Spleen (tissue), 11 donors: Measurements from ENCODE around the gene ACSL1. TPM values are rescaled to one million over a fixed set of nuclear protein-coding genes. Genes with fewer than 3 reads are reported as not detected.

Experiments
- DNase-seq: peaks from one replicate; pipeline ENCODE4 v3.0.0-alpha.2; 2020
- H3K27ac ChIP-seq, 8 donors: fragments of 200-600 bp; sonication (generic) in 7 of 8; 1 replicate in 4 of 8; 2 replicates in 4 of 8; pipeline versions ENCODE4 v1.5.0 to v1.8.0; 2016 to 2021; ENCODE audit warnings: inconsistent platforms in 4 of 8, mild to moderate bottlenecking in 4 of 8, moderate library complexity in 1 of 8
- H3K27me3 ChIP-seq, 7 donors: fragments of 200-600 bp; sonication (generic) in 6 of 7; replicated peaks in 1 of 7; 1 replicate in 4 of 7; 2 replicates in 3 of 7; pipeline versions ENCODE4 v1.5.0 to v1.8.0; 2016 to 2021; ENCODE audit warnings: inconsistent platforms in 3 of 7, mild to moderate bottlenecking in 1 of 7
- H3K36me3 ChIP-seq, 6 donors: fragments of 200-600 bp; sonication (generic) in 5 of 6; 1 replicate in 4 of 6; 2 replicates in 2 of 6; pipeline versions ENCODE4 v1.5.0 to v1.8.0; 2016 to 2021; ENCODE audit warnings: inconsistent platforms in 2 of 6
- H3K4me1 ChIP-seq, 6 donors: fragments of 200-600 bp; sonication (generic) in 5 of 6; 1 replicate in 3 of 6; 2 replicates in 3 of 6; pipeline versions ENCODE4 v1.5.0 to v1.8.0; 2016 to 2021; ENCODE audit warnings: inconsistent platforms in 3 of 6
- H3K4me3 ChIP-seq, 8 donors: fragments of 200-600 bp; sonication (generic) in 7 of 8; 1 replicate in 4 of 8; 2 replicates in 4 of 8; pipeline versions ENCODE4 v1.5.0 to v1.8.0; 2016 to 2021; ENCODE audit warnings: inconsistent platforms in 4 of 8, mild to moderate bottlenecking in 4 of 8, moderate library complexity in 2 of 8
- H3K9me3 ChIP-seq, 8 donors: fragments of 200-600 bp; sonication (generic) in 7 of 8; 1 replicate in 4 of 8; 2 replicates in 4 of 8; pipeline versions ENCODE4 v1.5.0 to v1.8.0; 2016 to 2021; ENCODE audit warnings: inconsistent platforms in 4 of 8
- CTCF ChIP-seq, 11 experiments: fragments of 200-600 bp in 7 of 11; fragments of 450-650 bp in 4 of 11; sonication (generic) in 4 of 11; IDR thresholded peaks in 8 of 11; conservative IDR thresholded peaks in 3 of 11; 1 replicate in 7 of 11; 2 replicates in 4 of 11; pipeline versions ENCODE4 v1.4.0 to v1.8.0; 2016 to 2021; ENCODE audit warnings: antibody characterized with exemption in 11 of 11, inconsistent platforms in 4 of 11, mild to moderate bottlenecking in 1 of 11
- POLR2A ChIP-seq, 3 donors: fragments of 450-650 bp; IDR thresholded peaks; one replicate each; pipeline ENCODE4 v1.5.1; 2017; ENCODE audit warnings: antibody characterized with exemption in 3 of 3, mild to moderate bottlenecking in 1 of 3
- POLR2AphosphoS5 ChIP-seq, 3 donors: sonication (generic); formaldehyde crosslinking; IDR thresholded peaks; one replicate each; pipeline ENCODE4 v1.5.1; 2017; ENCODE audit warnings: antibody characterized with exemption in 3 of 3
- WGBS, 5 donors: extraction: QIAGEN DNeasy Blood & Tissue Kit in 3 of 5; methylation state at CpG; one replicate each; pipeline versions ENCODE4 v1.1.5 to v1.1.7; 2013 to 2018; 5-methylcytosine and 5-hydroxymethylcytosine counted together
- intact Hi-C: fragments of 100-400 bp; cut with DNase I; formaldehyde crosslinking; loops from one replicate; pipeline ENCODE4 v1.15.0; 2023; ENCODE audit warnings: low total_unique reads
- microRNA-seq, 3 donors: library from miRNA; unstranded; fragments of <30 nt; microRNA quantifications; one replicate each; pipeline versions ENCODE4 to v1.1.0, GENCODE V29; 2019 to 2020
- polyA plus RNA-seq, 3 donors: library from polyadenylated mRNA; stranded (reverse); fragments of 200-250 nt; gene quantifications; one replicate each; pipeline ENCODE4 v1.2.1, GENCODE V29; 2013
- small RNA-seq, 4 donors: library from RNA; depleted of rRNA; stranded (forward); fragments of <200 nt; gene quantifications; one replicate each; pipeline ENCODE3, GENCODE V24; 2016
- total RNA-seq, 7 donors: library from RNA; depleted of rRNA in 3 of 7; stranded (reverse); fragments of >200 nt in 3 of 7; fragmentation: NEBNext Ultra II Directional in 4 of 7; extraction: Animal tissue kit (Norgen Biotek cat#: 25700) in 4 of 7; gene quantifications; one replicate each; pipeline versions ENCODE4 v1.1.0 to v1.2.1, GENCODE V29; 2016 to 2021
- donor health status: healthy with polysubstance abuse.
- donor health status: DM: no; HTN: no; CAD: no; lungs with moderate emphysema.
- donor health status: DM: no; HTN: no; CAD: no.
- donor health status: Bipolar disorder and iron deficiency.
- donor health status: healthy.
- donor health status: DM: no; HTN: no; CAD: no.
- donor health status: DM: yes; HTN: yes; CAD: no.

ACSL1 gene
- total and polyA plus RNA-seq, 10 donors, result 17.6 to 333 (median 118) TPM

GRCh38 chr4:184705692-184706091, 120.1 kb downstream of the ACSL1 start:
- 70 to 85% (median 73%) methylated on average over 5 of the region's 5 CpGs for WGBS, 5 donors

More at GRCh38 chr4:184705692-184706091, 120.1 kb downstream of the ACSL1 start:
- Histone ChIP-seq H3K36me3 (peaks cover 0 to 43% (median 0%) of the 10 kb centered on the region in 6 donors), H3K4me1 (no peaks in the 10 kb centered on the region), H3K27ac (no peak overlapping the region), H3K4me3 (no peak overlapping the region), H3K9me3 (no peaks in the 10 kb centered on the region), H3K27me3 (no peaks in the 10 kb centered on the region)
- DNase-seq, result no peak
- intact Hi-C loops, result no loop called here
- TF ChIP-seq POLR2AphosphoS5 (IDR thresholded peaks at IDR 0.05) (no peak), CTCF (IDR thresholded peaks at IDR 0.05 in 8 of 11, conservative IDR thresholded peaks at IDR 0.05 in 3 of 11) (no peak), POLR2A (IDR thresholded peaks at IDR 0.05) (no peak)

Small RNA genes within 50 kb of the gene (microRNA-seq; reads per million reads assigned to microRNA genes)
- 0 reads per million in 3 donors for gene MIR3945

Small RNA genes within 50 kb of the gene (small RNA-seq; reads per million reads assigned to genes)
- gene MIR3945, result 0 reads per million in 4 donors

Other genes starting within 250 kb of the ACSL1 start
- gene CASP3, start 176.5 kb downstream of the ACSL1 start, total RNA-seq, result 10 to 100 TPM; 26.1 to 48.3 (median 30.3) TPM
- 10 to 100 TPM; 12.1 to 21.2 (median 20.2) TPM for gene CASP3, start 176.5 kb downstream of the ACSL1 start, polyA plus RNA-seq
- gene PRIMPOL, start 176.2 kb downstream of the ACSL1 start, total RNA-seq, result 10 to 100 TPM; 17.0 to 46.7 (median 22.8) TPM
- 10 to 100 TPM; 27.1 to 39.9 (median 39.2) TPM for gene PRIMPOL, start 176.2 kb downstream of the ACSL1 start, polyA plus RNA-seq
- gene CENPU, start 91.9 kb downstream of the ACSL1 start, total RNA-seq, result 1 to 10 TPM; 3.0 to 8.7 (median 5.0) TPM
- 10 to 100 TPM in 1 of 3 donors, 1 to 10 TPM in 2; 5.7 to 12.9 (median 5.8) TPM for gene CENPU, start 91.9 kb downstream of the ACSL1 start, polyA plus RNA-seq
- gene HELT, start 192.5 kb upstream of the ACSL1 start, total RNA-seq, result not detected
- gene HELT, start 192.5 kb upstream of the ACSL1 start, polyA plus RNA-seq, result under 1 TPM in 2 of 3 donors, not detected in 1; 0.20 to 0.26 TPM